Caco-2 (cell line): Measurements from ENCODE around the gene FAM117B. TPM values are rescaled to one million over a fixed set of nuclear protein-coding genes. Genes with fewer than 3 reads are reported as not detected.

Experiments
- BruUV-seq: library from RNA; stranded (reverse); fragments of 400-500 nt; replicated peaks from 2 replicates; lab custom pipeline; 2021; lab: Mats Ljungman, UMichigan
- CTCF ChIA-PET: fragments of 300-600 bp; sonication (Branson Sonifier 250); formaldehyde crosslinking; loops from one replicate; lab custom pipeline; 2022; ENCODE audit warnings: antibody characterized with exemption; lab: Charles Lee
- POLR2A ChIA-PET: fragments of 300-600 bp; sonication (Branson Sonifier 250); formaldehyde crosslinking; loops from one replicate; lab custom pipeline; 2022; ENCODE audit warnings: antibody characterized with exemption; lab: Charles Lee
- DNase-seq, 2 experiments: peaks; one replicate each; pipeline versions ENCODE4 v3.0.0 to v3.0.0-alpha.2; 2020 to 2022
- H3K27me3 ChIP-seq: replicated peaks from 2 replicates; pipeline ENCODE4 v1.6.0; 2011; ENCODE audit warnings: low read length; ENCODE audit not compliant: control insufficient read depth, insufficient read depth
- H3K36me3 ChIP-seq: 2 replicates; pipeline ENCODE4 v1.5.1; 2011; ENCODE audit warnings: low read length; ENCODE audit not compliant: control insufficient read depth, insufficient read depth
- H3K4me1 ChIP-seq: fragments of 250-450 bp; sonication (Bioruptor Pico); 2 replicates; pipeline ENCODE4 v1.5.1; 2020; ENCODE audit warnings: mild to moderate bottlenecking
- H3K4me3 ChIP-seq: 2 replicates; pipeline ENCODE4 v1.5.1; 2011; ENCODE audit warnings: low read depth, mild to moderate bottlenecking, control low read depth, low read length
- H3K9me3 ChIP-seq: fragments of 250-450 bp; sonication (Bioruptor Pico); 2 replicates; pipeline ENCODE4 v1.5.1; 2020; ENCODE audit warnings: mild to moderate bottlenecking, moderate library complexity
- H3K27ac Mint-ChIP-seq: one replicate; pipeline ENCODE4 v1.8.0; 2022; ENCODE audit warnings: mixed read lengths; ENCODE audit not compliant: unreplicated experiment
- H3K27me3 Mint-ChIP-seq: one replicate; pipeline ENCODE4 v1.8.0; 2022; ENCODE audit warnings: mixed read lengths; ENCODE audit not compliant: insufficient read depth, unreplicated experiment
- H3K36me3 Mint-ChIP-seq: one replicate; pipeline ENCODE4 v1.8.0; 2022; ENCODE audit warnings: mild to moderate bottlenecking, mixed read lengths; ENCODE audit not compliant: insufficient read depth, unreplicated experiment
- H3K4me1 Mint-ChIP-seq: one replicate; pipeline ENCODE4 v1.8.0; 2022; ENCODE audit warnings: low read depth, mixed read lengths; ENCODE audit not compliant: unreplicated experiment
- H3K4me3 Mint-ChIP-seq: one replicate; pipeline ENCODE4 v1.8.0; 2022; ENCODE audit warnings: mild to moderate bottlenecking, moderate library complexity, mixed read lengths; ENCODE audit not compliant: unreplicated experiment
- H3K9me3 Mint-ChIP-seq: one replicate; pipeline ENCODE4 v1.8.0; 2022; ENCODE audit warnings: mixed read lengths; ENCODE audit not compliant: unreplicated experiment
- CTCF ChIP-seq, 2 experiments: fragments of 200-600 bp in 1 of 2; IDR thresholded peaks; 1 replicate in 1 of 2; 2 replicates in 1 of 2; pipeline versions ENCODE4 v1.5.1 to v1.8.0; 2011 to 2022; ENCODE audit warnings: antibody characterized with exemption in 1 of 2, control low read depth in 1 of 2, inconsistent platforms in 1 of 2, low read depth in 1 of 2, low read length in 1 of 2, mild to moderate bottlenecking in 1 of 2, moderate library complexity in 1 of 2; ENCODE audit not compliant: insufficient read depth in 1 of 2, severe bottlenecking in 1 of 2, unreplicated experiment in 1 of 2
- intact Hi-C: fragments of 100-400 bp; cut with micrococcal nuclease; formaldehyde crosslinking; loops from one replicate; pipeline ENCODE4 v1.10.0; 2022; ENCODE audit not compliant: unreplicated experiment
- total RNA-seq: library from RNA; stranded (reverse); gene quantifications from 2 replicates; pipeline ENCODE4 v1.2.3, GENCODE V29; 2022

Gene FAM117B
- total RNA-seq, 1 experiment from 2014 or later: 9.8 TPM

GRCh38 chr2:202679980-202680379, 45.2 kb downstream of the FAM117B start:
- Mint-ChIP-seq H3K27ac (no peak overlapping the region), H3K4me3 (no peak overlapping the region), H3K36me3 (peaks cover 6% of the 10 kb centered on the region), H3K9me3 (peaks cover 25% of the 10 kb centered on the region), H3K27me3 (no peaks in the 10 kb centered on the region), H3K4me1 (no peaks in the 10 kb centered on the region)
- no peaks in the 10 kb centered on the region for H3K36me3 ChIP-seq
- no TSS peak for BruUV-seq
- no peak for DNase-seq
- intact Hi-C loops: no loop called here
- H3K4me3 ChIP-seq: no peak overlapping the region
- H3K9me3 ChIP-seq: peaks cover 8% of the 10 kb centered on the region
- no peaks in the 10 kb centered on the region for H3K4me1 ChIP-seq
- no peak for TF ChIP-seq CTCF (IDR thresholded peaks at IDR 0.05; ENCODE audit: insufficient read depth in 1 of 2, low read depth in 1 of 2, low read length in 1 of 2, severe bottlenecking in 1 of 2, unreplicated experiment in 1 of 2)
- no peaks in the 10 kb centered on the region for H3K27me3 ChIP-seq
- POLR2A ChIA-PET: no interaction called here
- CTCF ChIA-PET: no interaction called here

- no TSS peak for BruUV-seq
- Mint-ChIP-seq H3K36me3 (peaks cover 2% of the 10 kb centered on the region), H3K27me3 (no peaks in the 10 kb centered on the region), H3K4me3 (no peak overlapping the region), H3K4me1 (no peaks in the 10 kb centered on the region), H3K9me3 (peaks cover 25% of the 10 kb centered on the region), H3K27ac (no peak overlapping the region)
- CTCF ChIA-PET: no interaction called here
- H3K36me3 ChIP-seq: no peaks in the 10 kb centered on the region
- TF ChIP-seq CTCF (IDR thresholded peaks at IDR 0.05; ENCODE audit: insufficient read depth in 1 of 2, low read depth in 1 of 2, low read length in 1 of 2, severe bottlenecking in 1 of 2, unreplicated experiment in 1 of 2): no peak
- H3K4me3 ChIP-seq: no peak overlapping the region
- POLR2A ChIA-PET: no interaction called here
- no peak for DNase-seq
- H3K4me1 ChIP-seq: no peaks in the 10 kb centered on the region
- H3K9me3 ChIP-seq: peaks cover 8% of the 10 kb centered on the region
- no peaks in the 10 kb centered on the region for H3K27me3 ChIP-seq
- intact Hi-C loops: no loop called here
Observed at GRCh38 chr2:202680512-202680911, 45.7 kb downstream of the FAM117B start.

GRCh38 chr2:202681688-202682205, 47.0 kb downstream of the FAM117B start:
- no peaks in the 10 kb centered on the region for H3K4me1 ChIP-seq
- Mint-ChIP-seq H3K9me3 (peaks cover 25% of the 10 kb centered on the region), H3K27ac (no peak overlapping the region), H3K36me3 (no peaks in the 10 kb centered on the region), H3K4me3 (no peak overlapping the region), H3K4me1 (no peaks in the 10 kb centered on the region), H3K27me3 (no peaks in the 10 kb centered on the region)
- peaks cover 8% of the 10 kb centered on the region for H3K9me3 ChIP-seq
- DNase-seq: no peak
- no peak overlapping the region for H3K4me3 ChIP-seq
- TF ChIP-seq CTCF (IDR thresholded peaks at IDR 0.05; ENCODE audit: insufficient read depth in 1 of 2, low read depth in 1 of 2, low read length in 1 of 2, severe bottlenecking in 1 of 2, unreplicated experiment in 1 of 2): no peak
- ChIA-PET POLR2A (no interaction called here), CTCF (no interaction called here)
- H3K36me3 ChIP-seq: no peaks in the 10 kb centered on the region
- BruUV-seq: no TSS peak
- intact Hi-C loops: no loop called here
- H3K27me3 ChIP-seq: no peaks in the 10 kb centered on the region
